SU-DHL-6 (cell line): ENCODE results near the gene POC1A.

Experiments used
- EZH2phosphoT487 ChIP-seq: fragments of 200-600 bp; sonication (generic), shearing (Covaris generic); conservative IDR thresholded peaks from 2 replicates; pipeline ENCODE4 v1.6.1; 2018; ENCODE audit warnings: mild to moderate bottlenecking, antibody characterized with exemption, low read length, moderate library complexity, mixed read lengths
- TF ChIP-seq, protein P1 (sequence below): fragments of 200-600 bp; sonication (generic); IDR thresholded peaks from one replicate; pipeline ENCODE4 v1.5.1; 2017; ENCODE audit warnings: antibody characterized with exemption, mild to moderate bottlenecking, low read length, moderate library complexity; ENCODE audit not compliant: insufficient read depth, poor library complexity, severe bottlenecking

DNA sequence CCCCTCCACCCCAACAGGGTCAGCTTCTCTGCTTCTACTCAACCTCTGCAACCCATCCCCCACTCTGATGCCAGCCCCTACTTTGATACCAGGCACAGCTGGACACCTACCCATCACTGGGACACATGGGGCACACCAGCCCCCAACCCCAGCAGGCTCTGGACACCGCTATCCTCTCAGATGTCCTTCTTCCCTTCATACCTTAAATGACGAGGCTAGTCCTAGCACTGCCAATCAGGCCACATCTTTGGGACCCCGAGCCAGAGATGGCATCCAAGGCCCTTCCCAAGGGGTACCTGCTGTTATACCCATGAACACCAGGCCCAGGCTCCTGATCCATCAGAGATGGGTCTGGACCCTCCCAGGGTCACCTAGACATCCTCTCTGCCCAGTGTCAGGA is 10.6 kb downstream of the POC1A start:
- TF ChIP-seq, protein P1, sequence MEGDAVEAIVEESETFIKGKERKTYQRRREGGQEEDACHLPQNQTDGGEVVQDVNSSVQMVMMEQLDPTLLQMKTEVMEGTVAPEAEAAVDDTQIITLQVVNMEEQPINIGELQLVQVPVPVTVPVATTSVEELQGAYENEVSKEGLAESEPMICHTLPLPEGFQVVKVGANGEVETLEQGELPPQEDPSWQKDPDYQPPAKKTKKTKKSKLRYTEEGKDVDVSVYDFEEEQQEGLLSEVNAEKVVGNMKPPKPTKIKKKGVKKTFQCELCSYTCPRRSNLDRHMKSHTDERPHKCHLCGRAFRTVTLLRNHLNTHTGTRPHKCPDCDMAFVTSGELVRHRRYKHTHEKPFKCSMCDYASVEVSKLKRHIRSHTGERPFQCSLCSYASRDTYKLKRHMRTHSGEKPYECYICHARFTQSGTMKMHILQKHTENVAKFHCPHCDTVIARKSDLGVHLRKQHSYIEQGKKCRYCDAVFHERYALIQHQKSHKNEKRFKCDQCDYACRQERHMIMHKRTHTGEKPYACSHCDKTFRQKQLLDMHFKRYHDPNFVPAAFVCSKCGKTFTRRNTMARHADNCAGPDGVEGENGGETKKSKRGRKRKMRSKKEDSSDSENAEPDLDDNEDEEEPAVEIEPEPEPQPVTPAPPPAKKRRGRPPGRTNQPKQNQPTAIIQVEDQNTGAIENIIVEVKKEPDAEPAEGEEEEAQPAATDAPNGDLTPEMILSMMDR, result no peak
- no peak for TF ChIP-seq EZH2phosphoT487
